ENCODE results near the gene MAGEL2.

MAGEL2 gene

GRCh38 chr15:23646165-23647000 is 1.3 kb downstream of the MAGEL2 start:
- DNase-seq, result no peak
- Histone ChIP-seq H3K4me3 (ENCODE audit: low read depth, low read length) (no peak overlapping the region), H3K4me1 (no peaks in the 10 kb centered on the region), H3K27me3 (peaks cover 9% of the 10 kb centered on the region), H3K9me3 (no peaks in the 10 kb centered on the region), H3K36me3 (no peaks in the 10 kb centered on the region)
- TF ChIP-seq, protein P1, sequence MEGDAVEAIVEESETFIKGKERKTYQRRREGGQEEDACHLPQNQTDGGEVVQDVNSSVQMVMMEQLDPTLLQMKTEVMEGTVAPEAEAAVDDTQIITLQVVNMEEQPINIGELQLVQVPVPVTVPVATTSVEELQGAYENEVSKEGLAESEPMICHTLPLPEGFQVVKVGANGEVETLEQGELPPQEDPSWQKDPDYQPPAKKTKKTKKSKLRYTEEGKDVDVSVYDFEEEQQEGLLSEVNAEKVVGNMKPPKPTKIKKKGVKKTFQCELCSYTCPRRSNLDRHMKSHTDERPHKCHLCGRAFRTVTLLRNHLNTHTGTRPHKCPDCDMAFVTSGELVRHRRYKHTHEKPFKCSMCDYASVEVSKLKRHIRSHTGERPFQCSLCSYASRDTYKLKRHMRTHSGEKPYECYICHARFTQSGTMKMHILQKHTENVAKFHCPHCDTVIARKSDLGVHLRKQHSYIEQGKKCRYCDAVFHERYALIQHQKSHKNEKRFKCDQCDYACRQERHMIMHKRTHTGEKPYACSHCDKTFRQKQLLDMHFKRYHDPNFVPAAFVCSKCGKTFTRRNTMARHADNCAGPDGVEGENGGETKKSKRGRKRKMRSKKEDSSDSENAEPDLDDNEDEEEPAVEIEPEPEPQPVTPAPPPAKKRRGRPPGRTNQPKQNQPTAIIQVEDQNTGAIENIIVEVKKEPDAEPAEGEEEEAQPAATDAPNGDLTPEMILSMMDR (IDR thresholded peaks at IDR 0.05; ENCODE audit: low read depth, low read length), result no peak

- no peaks in the 10 kb centered on the region for H3K36me3 ChIP-seq
- no peaks in the 10 kb centered on the region for H3K4me1 ChIP-seq
- H3K27me3 ChIP-seq, result peaks cover 9% of the 10 kb centered on the region
- DNase-seq, result no peak
- TF ChIP-seq, protein P1 (IDR thresholded peaks at IDR 0.05; ENCODE audit: low read depth, low read length), result no peak
- no peak overlapping the region for H3K4me3 ChIP-seq (ENCODE audit: low read depth, low read length)
- no peaks in the 10 kb centered on the region for H3K9me3 ChIP-seq
Measured at GRCh38 chr15:23645371-23646164, 2.1 kb downstream of the MAGEL2 start.

DNA sequence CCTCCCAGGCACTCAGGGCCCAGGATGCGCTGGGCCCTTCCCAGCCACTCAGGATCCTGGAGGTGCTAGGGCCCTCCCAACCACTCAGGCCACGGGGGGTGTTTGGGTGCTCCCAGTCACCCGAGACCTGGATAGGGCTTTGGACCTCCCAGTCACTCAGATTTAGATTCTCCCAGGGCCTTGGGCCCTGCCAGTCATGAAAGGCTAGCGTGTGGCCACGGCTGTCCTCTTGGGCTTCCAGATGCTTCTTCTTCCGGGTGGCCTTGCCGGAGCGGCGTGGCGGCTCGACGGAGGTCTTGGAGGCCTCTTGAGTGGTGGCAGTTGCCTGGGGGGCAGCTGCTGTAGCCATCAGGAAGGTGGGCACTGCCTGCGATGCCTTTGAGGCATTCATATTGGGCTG is 2.8 kb downstream of the MAGEL2 start:
- TF ChIP-seq, protein P1 (IDR thresholded peaks at IDR 0.05; ENCODE audit: low read depth, low read length), result no peak
- Histone ChIP-seq H3K4me3 (ENCODE audit: low read depth, low read length) (no peak overlapping the region), H3K9me3 (no peaks in the 10 kb centered on the region)

DNA sequence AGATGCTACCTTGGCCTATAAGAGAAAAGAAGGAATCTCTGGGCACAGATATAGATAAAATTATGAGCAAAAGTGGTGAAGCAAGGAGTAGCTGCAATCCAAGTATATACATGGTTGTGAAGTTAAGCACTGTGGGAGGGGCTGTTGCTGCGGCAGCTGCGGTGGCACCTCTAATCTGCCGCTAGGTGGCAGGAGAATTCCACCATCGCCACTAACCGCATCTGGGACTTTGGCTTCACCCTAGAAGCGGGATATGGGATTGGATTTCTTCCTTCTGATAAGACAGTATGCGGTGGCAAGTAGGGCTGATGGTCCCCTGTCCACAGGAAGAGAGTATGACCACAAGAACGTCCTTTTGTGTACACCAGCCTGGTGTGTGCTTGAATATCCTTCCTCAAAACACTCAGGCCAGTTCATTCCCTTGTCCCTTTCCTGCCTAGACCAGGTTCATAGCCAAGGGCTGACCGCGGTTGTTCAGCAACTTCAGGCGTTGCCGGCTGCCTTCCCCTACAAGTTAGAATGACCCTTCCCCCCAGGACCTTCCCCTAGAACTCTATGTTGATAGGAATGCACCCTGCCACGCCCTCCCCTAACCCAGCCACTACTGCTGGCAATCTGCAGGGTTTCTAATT is 5.1 kb downstream of the MAGEL2 start:
- no peaks in the 10 kb centered on the region for H3K9me3 ChIP-seq
- H3K4me1 ChIP-seq, result no peaks in the 10 kb centered on the region
- peaks cover 3% of the 10 kb centered on the region for H3K27me3 ChIP-seq
- H3K36me3 ChIP-seq, result no peaks in the 10 kb centered on the region
- DNase-seq, result peak; percentile 64
- TF ChIP-seq, protein P1 (IDR thresholded peaks at IDR 0.05; ENCODE audit: low read depth, low read length), result peak; percentile 93
- H3K4me3 ChIP-seq (ENCODE audit: low read depth, low read length), result no peak overlapping the region

More for the DNA sequence above, 2.8 kb downstream of the MAGEL2 start:
- Histone ChIP-seq H3K4me1 (no peaks in the 10 kb centered on the region), H3K27me3 (peaks cover 6% of the 10 kb centered on the region), H3K36me3 (no peaks in the 10 kb centered on the region)
- no peak for DNase-seq

GRCh38 chr15:23634181-23634580 is 13.5 kb downstream of the MAGEL2 start:
- Histone ChIP-seq H3K4me3 (ENCODE audit: low read depth, low read length) (no peak overlapping the region), H3K4me1 (no peaks in the 10 kb centered on the region), H3K27me3 (no peaks in the 10 kb centered on the region), H3K9me3 (no peaks in the 10 kb centered on the region), H3K36me3 (no peaks in the 10 kb centered on the region)
- TF ChIP-seq, protein P1 (IDR thresholded peaks at IDR 0.05; ENCODE audit: low read depth, low read length), result no peak
- DNase-seq, result no peak

All from BE2C (cell line).